ENCODE results near the gene OR6J1. TPM values are rescaled to one million over a fixed set of nuclear protein-coding genes. Genes with fewer than 3 reads are reported as not detected.

Gene OR6J1
- total RNA-seq, 4 donors from 2014 or later: 0.17 TPM; not detected in 3

DNA sequence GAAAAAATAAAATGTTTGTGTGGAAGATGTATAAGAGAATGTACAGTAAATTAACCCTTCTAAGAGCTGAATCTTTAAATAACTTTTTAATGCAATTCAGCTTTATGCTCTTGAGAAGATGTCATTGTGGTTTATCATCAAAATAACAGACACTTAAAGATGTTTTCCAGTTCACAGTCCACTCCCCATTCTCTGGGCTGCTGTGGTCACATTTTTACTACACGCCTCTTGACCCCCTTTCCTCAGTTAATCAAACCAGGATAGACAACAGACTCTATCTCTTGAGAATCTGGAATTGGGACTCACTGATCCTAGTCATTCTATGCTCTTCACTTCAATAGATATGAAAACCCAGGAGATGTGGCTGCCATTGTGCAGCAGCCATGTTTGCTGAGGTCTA is 24.7 kb upstream of the OR6J1 start:
- TF ChIP-seq, protein P1, sequence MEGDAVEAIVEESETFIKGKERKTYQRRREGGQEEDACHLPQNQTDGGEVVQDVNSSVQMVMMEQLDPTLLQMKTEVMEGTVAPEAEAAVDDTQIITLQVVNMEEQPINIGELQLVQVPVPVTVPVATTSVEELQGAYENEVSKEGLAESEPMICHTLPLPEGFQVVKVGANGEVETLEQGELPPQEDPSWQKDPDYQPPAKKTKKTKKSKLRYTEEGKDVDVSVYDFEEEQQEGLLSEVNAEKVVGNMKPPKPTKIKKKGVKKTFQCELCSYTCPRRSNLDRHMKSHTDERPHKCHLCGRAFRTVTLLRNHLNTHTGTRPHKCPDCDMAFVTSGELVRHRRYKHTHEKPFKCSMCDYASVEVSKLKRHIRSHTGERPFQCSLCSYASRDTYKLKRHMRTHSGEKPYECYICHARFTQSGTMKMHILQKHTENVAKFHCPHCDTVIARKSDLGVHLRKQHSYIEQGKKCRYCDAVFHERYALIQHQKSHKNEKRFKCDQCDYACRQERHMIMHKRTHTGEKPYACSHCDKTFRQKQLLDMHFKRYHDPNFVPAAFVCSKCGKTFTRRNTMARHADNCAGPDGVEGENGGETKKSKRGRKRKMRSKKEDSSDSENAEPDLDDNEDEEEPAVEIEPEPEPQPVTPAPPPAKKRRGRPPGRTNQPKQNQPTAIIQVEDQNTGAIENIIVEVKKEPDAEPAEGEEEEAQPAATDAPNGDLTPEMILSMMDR (IDR thresholded peaks at IDR 0.05; ENCODE audit: low read depth): no peak

DNA sequence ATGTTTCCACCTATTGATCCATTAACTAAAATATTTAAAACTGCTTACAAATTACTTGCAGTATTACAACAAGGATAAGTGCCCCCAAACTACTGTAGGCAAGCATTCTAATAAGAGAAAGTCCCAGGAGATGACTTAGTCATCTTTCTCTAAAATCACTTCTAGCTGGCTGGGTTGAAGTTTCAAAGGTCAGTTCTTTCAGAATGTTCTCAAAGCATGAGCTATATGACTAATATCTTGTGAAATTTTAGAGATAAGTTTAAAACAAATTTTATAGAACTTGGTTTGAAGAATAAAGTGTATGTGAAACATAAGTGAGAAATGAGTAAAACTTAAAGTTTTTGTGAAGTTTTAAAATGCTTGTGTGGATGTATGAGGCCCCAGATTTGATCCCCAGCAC is 24.3 kb upstream of the OR6J1 start:
- TF ChIP-seq, protein P1 (IDR thresholded peaks at IDR 0.05; ENCODE audit: low read depth): no peak

DNA sequence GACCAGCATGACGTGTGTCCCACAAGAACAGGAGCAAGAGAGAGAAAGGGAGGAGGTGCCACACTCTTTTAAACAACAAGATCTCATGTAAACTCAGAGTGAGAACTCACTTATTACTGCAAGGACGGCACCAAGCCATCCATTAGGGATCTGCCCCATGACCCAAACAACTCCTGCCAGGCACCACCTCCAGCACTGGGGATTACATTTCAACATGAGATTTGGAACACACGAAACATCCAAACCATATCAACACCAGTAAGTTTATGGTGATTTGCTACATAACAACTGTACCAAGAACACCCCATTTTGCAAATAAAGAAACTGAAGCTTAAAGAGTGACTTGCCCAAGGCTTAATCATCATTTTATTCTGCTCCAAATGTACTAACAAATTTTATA is 23.7 kb upstream of the OR6J1 start:
- TF ChIP-seq, protein P1 (IDR thresholded peaks at IDR 0.05; ENCODE audit: low read depth): no peak

DNA sequence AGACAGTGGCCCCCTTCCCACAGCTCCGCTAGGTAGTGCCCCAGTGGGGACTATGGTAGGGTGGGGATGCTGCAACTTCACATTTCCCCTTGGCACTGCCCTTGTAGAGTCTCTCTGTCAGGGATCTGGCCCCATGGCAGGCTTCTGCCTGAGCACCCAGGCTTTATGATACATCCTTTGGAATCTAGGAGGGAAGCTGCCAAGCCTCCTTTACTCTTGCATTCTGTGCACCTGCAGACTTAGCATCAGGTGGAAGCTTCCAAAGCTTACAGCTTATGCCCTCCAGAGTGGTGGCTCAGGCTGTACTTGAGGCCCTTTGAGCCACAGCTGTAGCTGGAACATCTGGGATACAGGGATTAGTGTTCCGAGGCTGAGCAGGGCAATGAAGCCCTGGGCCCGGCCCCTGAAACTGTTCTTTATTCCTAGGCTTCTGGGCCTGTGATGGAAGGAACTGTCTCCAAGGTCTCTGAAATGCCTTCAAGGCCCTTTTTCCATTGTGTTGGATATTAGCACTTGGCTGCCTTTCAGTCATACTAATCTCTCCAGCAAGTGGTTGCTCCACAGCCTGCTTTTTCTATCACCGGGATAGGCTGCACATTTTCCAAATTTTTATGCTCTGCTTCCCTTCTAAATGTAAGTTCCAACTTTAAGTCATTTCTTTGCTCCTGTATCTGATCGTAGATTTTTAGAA is 22.2 kb upstream of the OR6J1 start:
- TF ChIP-seq, protein P1 (IDR thresholded peaks at IDR 0.05; ENCODE audit: low read depth): no peak

- TF ChIP-seq, protein P1 (IDR thresholded peaks at IDR 0.05; ENCODE audit: low read depth): no peak
These were observed 20.1 kb upstream of the OR6J1 start for GRCh38 chr14:22664261-22664660.

DNA sequence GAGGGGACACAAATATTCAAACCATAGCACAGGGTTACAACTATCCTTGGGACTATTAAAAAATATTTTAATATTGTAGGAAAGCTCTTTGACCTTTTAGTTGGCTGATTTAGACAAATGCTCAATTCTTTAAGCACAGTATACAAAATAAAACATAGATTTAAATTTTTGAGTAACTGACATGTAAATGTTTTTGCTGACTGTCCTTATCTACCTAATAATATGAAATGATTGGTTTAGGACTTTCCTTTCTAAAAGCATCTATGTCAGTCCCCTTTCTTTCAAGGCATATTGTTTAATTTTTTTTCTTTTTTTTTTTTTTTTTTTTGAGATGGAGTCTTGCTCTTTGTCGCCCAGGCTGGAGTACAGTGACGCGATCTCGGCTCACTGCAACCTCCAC is 16.5 kb upstream of the OR6J1 start:
- TF ChIP-seq, protein P1 (IDR thresholded peaks at IDR 0.05; ENCODE audit: low read depth): no peak

DNA sequence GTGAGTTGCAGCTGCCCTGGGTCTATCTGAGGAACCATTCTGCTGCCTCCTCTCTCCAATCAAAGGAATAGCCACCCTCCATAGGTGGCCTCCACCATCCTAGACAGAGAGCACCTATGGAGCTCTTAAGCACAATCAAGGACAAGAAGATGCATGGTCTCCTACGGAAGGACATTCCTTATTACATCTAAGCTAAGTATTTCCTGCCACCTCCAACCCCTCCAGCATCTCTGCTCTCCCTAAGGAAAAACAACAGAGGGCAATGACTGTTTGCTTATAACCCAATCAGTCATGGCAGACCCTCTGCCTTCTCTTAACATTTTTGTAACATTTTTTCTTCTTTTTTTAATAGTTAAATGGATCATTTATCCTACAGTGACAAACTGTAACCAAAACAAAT is 14.8 kb upstream of the OR6J1 start:
- TF ChIP-seq, protein P1 (IDR thresholded peaks at IDR 0.05; ENCODE audit: low read depth): no peak

All from subcutaneous adipose tissue (tissue), 4 donors.